ENCODE results near the gene TRAPPC3L.
A peak's percentile ranks its signal among the peaks of the same experiment; 100 is the strongest.

TRAPPC3L gene

DNA sequence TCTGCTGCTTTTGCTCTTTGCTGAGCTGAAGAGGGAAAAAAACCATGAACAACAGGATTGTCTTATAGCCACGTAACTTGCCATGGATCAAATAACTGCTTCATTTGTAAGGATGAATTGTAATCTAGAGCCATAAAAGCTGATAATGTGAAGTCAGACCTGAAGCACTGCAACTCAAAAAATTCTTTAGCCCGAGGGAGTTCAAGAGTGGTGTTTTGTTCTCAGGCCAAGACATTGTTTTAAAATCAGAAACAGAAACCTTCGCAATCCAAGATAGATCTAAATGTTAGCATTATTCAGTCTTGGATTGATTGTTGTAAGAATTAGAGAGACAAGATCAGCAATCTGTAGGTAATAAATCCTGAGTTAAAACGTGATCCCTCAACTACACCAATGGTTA lies at the start of gene TRAPPC3L:
Gene TRAPPC3L (minus strand): TSS at position 34 of the 400 bp plus-strand sequence. CDS start 170 bp downstream, outside the sequence.
- no peak for DNase-seq

DNA sequence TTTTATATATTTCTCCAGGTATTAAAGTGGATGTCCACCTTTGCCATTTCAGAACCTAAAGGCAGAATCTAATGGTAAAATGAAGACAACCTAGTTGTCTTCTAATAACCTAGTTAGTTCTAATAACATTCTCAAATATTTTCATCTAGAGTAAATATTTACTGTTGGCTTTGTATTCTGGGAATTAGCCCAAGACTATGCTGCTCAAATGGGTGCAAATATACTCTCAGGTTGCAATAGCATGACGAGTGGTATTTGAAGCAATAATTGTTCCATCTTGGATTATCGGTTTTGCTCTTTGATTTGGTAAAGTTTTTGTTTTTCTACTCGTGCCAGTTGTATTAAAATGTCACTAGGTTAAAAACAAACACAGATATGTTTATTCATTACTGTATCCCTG lies 49.8 kb upstream of the TRAPPC3L start:
- DNase-seq, result no peak

DNA sequence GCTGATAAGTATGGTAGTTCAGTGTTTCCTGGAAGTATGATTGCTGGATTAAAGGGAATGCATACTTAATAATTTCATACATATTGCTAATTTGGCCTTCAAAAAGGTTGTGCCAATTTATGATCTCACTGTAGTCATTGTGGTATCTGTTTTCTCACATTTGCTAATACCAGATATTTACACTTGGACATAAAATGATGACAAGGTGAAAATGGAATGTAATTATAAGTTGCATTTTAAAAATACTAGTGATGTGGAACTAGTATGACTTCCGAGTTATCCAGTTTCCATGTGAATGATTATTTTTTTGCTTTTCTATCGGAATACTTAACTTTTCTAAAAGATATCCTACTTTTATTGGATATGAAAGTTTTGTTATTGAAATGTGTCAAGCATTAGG lies 41.3 kb upstream of the TRAPPC3L start:
- DNase-seq, result no peak

- no peak for DNase-seq
These were observed 40.8 kb upstream of the TRAPPC3L start for GRCh38 chr6:116586276-116586675.

- DNase-seq, result no peak
These were observed 34.7 kb upstream of the TRAPPC3L start for GRCh38 chr6:116580198-116580597.

- DNase-seq, result no peak
These were observed 33.7 kb upstream of the TRAPPC3L start for GRCh38 chr6:116579143-116579542.

- DNase-seq, result no peak
These were observed 32.9 kb upstream of the TRAPPC3L start for GRCh38 chr6:116578335-116578734.

GRCh38 chr6:116577486-116577885 lies 32.0 kb upstream of the TRAPPC3L start:
- no peak for DNase-seq

DNA sequence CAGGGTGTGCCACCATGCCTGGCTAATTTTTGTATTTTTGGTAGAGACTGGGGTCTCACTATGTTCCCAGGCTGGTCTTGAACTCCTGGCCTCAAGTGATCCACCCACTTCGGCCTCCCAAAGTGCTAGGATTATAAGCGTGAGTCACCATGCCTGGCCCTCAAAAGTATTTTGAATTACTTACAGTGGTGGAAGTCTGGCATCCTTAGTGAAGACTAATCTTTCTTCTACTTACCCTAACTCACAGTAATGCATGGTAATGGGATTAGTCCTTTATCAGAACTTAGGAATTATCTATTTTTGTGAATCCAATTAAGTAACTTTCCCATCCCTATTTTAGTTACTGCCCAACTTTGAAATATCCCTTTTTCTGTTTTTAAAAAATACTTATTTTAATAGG lies 29.7 kb upstream of the TRAPPC3L start:
- DNase-seq, result no peak

- peak; percentile 1 for DNase-seq
These were observed 26.7 kb upstream of the TRAPPC3L start for GRCh38 chr6:116572162-116572561.

GRCh38 chr6:116571683-116572000 lies 26.2 kb upstream of the TRAPPC3L start:
- DNase-seq, result no peak

DNA sequence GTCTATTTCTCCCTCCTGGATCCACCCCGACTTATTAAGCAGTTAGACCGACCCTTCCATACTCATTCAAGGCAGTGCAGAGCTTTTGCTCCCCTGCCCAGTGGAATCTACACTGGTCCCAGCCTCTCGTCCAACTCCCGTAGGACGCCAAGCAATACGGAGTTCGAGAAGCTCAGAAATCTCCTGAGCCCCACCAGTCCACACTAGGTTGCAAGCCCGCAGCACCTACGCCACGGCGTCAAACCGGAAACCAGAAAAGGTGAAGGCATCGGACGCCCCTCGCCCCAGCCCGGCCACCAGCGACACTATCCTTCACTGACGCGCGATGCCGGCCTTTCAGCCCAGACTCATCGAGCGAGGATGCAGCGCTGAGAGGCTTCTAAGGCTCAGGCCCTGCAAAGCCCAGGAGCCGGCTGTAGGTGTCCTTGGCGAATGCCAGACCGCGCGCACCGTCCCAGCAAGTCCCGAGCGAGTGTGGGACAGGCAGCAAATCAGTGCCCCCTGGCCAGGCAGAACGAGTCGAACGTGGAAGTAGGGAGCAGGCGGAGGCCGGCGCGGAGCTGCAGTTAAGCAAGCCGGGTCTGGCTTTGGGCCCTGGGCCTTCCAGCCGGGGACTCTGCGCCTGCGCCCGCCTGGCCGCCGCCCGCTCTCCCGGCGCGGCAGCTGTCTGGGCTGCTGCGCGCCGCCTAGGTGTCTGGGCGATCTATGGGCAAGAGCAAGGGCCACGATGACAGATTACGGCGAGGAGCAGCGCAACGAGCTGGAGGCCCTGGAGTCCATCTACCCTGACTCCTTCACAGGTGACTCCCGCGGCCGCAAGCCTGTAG lies 25.6 kb upstream of the TRAPPC3L start, which contains the start of gene RWDD1:
Gene RWDD1 (plus strand): TSS at position 649 of the 827 bp plus-strand sequence. CDS start 79 bp downstream, at position 728.
- DNase-seq, result peak; percentile 100

DNA sequence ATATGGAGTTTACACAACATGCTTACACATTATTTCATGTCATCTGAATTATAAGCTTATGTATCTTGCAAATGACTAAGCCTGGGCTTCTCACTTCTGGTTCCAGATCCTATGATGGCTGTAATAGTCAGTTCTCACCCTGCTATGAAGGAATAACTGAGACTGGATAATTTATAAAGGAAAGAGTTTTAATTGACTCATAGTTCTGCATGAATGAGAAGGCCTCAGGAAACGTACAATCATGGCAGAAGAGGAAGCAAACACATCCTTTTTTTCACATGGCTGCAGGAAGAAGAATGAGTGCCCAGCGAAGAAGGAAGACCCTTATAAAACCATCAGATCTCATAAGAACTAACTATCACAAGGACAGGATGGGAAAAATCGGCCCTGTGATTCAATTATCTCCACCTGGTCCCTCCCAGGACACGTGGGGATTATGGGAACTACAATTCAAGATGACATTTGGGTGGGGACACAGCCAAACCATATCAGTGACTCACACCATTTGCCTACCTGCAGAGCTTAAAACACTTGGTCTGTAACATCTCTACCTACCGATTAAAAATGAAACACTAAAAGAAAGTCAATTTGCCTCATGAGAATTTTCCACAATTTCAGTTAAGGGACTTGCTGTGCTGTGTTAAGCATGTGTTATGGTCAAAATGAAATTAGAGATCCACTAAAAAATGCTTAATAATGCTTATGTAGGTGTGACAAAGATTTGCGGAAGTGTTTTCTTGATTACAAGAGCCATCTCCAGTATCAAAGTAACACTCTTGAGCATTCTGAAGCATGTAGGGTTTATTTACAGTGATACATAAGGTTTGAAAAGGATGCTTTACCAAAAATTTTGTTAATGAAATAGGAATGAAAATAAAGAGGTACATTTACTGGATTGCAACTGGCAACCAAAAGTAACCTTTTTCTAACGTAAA lies 23.6 kb upstream of the TRAPPC3L start:
- DNase-seq, result no peak

- no peak for DNase-seq
These were observed 22.6 kb upstream of the TRAPPC3L start for GRCh38 chr6:116568111-116568510.

GRCh38 chr6:116564921-116565872 lies 19.7 kb upstream of the TRAPPC3L start:
- no peak for DNase-seq

- no peak for DNase-seq
These were observed 18.8 kb upstream of the TRAPPC3L start for GRCh38 chr6:116564311-116564710.

GRCh38 chr6:116563830-116564229 lies 18.3 kb upstream of the TRAPPC3L start:
- DNase-seq, result no peak

DNA sequence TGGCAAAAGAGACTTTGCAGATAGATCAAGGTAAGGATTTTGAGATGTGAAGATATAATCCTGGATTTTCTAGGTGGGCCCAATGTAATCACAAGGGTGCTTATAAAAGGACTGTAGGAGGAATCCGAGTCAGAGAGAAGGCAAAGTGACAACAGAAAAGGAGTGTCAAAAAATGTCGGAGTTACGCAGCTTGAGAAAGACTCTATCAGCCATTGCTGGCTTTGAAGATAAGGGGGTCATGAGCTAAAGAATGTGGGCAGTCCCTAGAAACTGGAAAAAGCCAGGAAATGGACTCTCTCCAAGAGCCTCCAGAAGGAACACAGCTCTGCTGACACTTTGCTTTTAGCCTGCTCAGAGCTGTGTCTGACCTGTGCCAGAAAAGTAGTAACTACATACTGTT lies 17.1 kb upstream of the TRAPPC3L start:
- DNase-seq, result no peak

DNA sequence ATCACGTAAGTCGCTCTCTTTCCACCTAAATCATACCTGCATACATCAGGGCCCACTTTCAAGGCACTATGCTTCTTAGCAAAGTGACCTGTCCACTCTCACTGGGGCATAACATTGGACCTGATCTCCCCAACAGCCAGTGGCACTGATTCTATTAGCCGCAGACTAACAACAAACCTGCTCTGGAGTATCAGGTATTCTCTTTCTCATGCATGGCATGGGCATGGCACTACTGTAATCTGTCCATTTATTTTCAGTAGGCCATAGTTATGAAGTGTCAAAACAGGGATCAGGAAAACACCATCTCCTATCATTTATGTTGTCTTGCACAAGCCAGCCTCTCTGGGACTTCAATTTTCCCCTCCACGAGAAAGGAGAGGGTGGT lies 16.5 kb upstream of the TRAPPC3L start:
- no peak for DNase-seq

GRCh38 chr6:116561377-116562018 lies 16.0 kb upstream of the TRAPPC3L start:
- DNase-seq, result peak; percentile 75

- no peak for DNase-seq
These were observed 14.6 kb upstream of the TRAPPC3L start for GRCh38 chr6:116560130-116560529.

- no peak for DNase-seq
These were observed 12.4 kb upstream of the TRAPPC3L start for GRCh38 chr6:116557893-116558292.
